ENCODE data around the gene RNF113B. TPM values are rescaled to one million over a fixed set of nuclear protein-coding genes. Genes with fewer than 3 reads are reported as not detected.

The RNF113B gene
- total RNA-seq, 1 donor from 2014 or later = not detected

- TF ChIP-seq, protein P1, sequence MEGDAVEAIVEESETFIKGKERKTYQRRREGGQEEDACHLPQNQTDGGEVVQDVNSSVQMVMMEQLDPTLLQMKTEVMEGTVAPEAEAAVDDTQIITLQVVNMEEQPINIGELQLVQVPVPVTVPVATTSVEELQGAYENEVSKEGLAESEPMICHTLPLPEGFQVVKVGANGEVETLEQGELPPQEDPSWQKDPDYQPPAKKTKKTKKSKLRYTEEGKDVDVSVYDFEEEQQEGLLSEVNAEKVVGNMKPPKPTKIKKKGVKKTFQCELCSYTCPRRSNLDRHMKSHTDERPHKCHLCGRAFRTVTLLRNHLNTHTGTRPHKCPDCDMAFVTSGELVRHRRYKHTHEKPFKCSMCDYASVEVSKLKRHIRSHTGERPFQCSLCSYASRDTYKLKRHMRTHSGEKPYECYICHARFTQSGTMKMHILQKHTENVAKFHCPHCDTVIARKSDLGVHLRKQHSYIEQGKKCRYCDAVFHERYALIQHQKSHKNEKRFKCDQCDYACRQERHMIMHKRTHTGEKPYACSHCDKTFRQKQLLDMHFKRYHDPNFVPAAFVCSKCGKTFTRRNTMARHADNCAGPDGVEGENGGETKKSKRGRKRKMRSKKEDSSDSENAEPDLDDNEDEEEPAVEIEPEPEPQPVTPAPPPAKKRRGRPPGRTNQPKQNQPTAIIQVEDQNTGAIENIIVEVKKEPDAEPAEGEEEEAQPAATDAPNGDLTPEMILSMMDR (IDR thresholded peaks at IDR 0.05) = no peak
- Mint-ChIP-seq H3K9me3 (no peaks in the 10 kb centered on the region), H3K27ac (no peak overlapping the region), H3K4me3 (no peak overlapping the region), H3K4me1 (no peaks in the 10 kb centered on the region), H3K27me3 (peaks cover 4% of the 10 kb centered on the region), H3K36me3 (ENCODE audit: low read depth) (no peaks in the 10 kb centered on the region)
- no peak for ATAC-seq (ENCODE audit: low read depth)
- intact Hi-C loops (cut with micrococcal nuclease) = no loop called here
- no peak for DNase-seq
- CTCF ChIA-PET = no interaction called here
- POLR2A ChIA-PET = no interaction called here
Measured at GRCh38 chr13:98217597-98217996, 40.5 kb upstream of the RNF113B start.

DNA sequence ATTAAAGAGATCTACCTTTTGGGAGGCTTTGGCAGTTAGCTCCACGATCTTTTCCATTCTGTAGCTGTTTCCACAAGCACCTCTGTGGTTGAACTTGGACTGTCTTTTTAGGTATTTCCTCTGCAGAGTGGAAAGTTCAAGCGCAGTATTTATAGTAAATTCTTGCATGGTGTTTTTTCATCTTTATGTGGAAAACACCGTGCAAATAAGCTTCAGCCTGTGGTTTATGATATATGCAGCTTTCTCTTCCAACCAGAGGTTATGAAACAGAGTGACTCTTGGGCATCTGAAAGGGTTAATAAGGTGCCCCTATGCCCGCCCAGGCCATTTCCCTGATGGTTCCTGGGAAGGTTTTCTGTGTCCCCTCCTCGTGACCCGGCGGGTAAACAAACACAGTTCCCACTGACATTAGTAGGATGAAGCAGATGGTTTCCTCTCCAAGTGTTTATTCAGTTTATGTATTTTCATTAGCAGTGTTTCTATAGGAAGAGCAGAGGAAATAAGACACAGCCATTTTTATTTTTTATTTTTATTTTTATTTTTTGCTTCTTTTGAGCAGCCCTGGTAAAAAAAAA lies 39.7 kb upstream of the RNF113B start:
- Mint-ChIP-seq H3K27ac (no peak overlapping the region), H3K27me3 (peaks cover 4% of the 10 kb centered on the region), H3K9me3 (no peaks in the 10 kb centered on the region), H3K36me3 (ENCODE audit: low read depth) (no peaks in the 10 kb centered on the region), H3K4me3 (no peak overlapping the region), H3K4me1 (no peaks in the 10 kb centered on the region)
- intact Hi-C loops (cut with micrococcal nuclease) = no loop called here
- no peak for ATAC-seq (ENCODE audit: low read depth)
- ChIA-PET CTCF (no interaction called here), POLR2A (no interaction called here)
- no peak for DNase-seq
- TF ChIP-seq, protein P1 (IDR thresholded peaks at IDR 0.05) = no peak

- DNase-seq (no peak), ATAC-seq (ENCODE audit: low read depth) (no peak)
- H3K4me1 Mint-ChIP-seq = no peaks in the 10 kb centered on the region
- H3K27ac Mint-ChIP-seq = no peak overlapping the region
- TF ChIP-seq, protein P1 (IDR thresholded peaks at IDR 0.05) = no peak
- intact Hi-C loops (cut with micrococcal nuclease) = no loop called here
- no peaks in the 10 kb centered on the region for H3K9me3 Mint-ChIP-seq
- POLR2A ChIA-PET = no interaction called here
- CTCF ChIA-PET = no interaction called here
- no peak overlapping the region for H3K4me3 Mint-ChIP-seq
- H3K27me3 Mint-ChIP-seq = peaks cover 4% of the 10 kb centered on the region
- no peaks in the 10 kb centered on the region for H3K36me3 Mint-ChIP-seq (ENCODE audit: low read depth)
Measured at GRCh38 chr13:98216135-98216565, 39.1 kb upstream of the RNF113B start.

DNA sequence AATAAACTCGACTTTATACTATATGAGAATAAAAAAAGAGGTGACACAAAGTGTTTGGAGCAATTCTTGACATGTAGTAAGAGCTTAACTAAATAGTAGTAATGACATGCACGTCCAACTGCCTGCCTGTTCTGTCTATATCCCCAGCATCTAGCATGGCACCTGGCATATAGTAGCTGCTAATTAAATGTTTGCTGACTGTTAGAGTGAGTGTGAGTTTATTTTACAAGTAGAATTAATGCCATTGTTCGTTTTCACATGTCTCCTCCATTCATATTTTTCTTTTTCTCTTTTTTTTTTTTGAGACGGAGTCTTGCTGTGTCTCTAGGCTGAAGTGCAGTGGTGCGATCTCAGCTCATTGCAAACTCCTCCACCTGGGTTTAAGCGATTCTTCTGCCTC lies 38.4 kb upstream of the RNF113B start:
- peaks cover 4% of the 10 kb centered on the region for H3K27me3 Mint-ChIP-seq
- no peaks in the 10 kb centered on the region for H3K36me3 Mint-ChIP-seq (ENCODE audit: low read depth)
- intact Hi-C loops (cut with micrococcal nuclease) = no loop called here
- ChIA-PET POLR2A (no interaction called here), CTCF (no interaction called here)
- TF ChIP-seq, protein P1 (IDR thresholded peaks at IDR 0.05) = no peak
- H3K4me1 Mint-ChIP-seq = no peaks in the 10 kb centered on the region
- ATAC-seq (ENCODE audit: low read depth) (no peak), DNase-seq (no peak)
- H3K27ac Mint-ChIP-seq = no peak overlapping the region
- H3K4me3 Mint-ChIP-seq = no peak overlapping the region
- peaks cover 2% of the 10 kb centered on the region for H3K9me3 Mint-ChIP-seq

GRCh38 chr13:98214707-98215106 lies 37.6 kb upstream of the RNF113B start:
- intact Hi-C loops (cut with micrococcal nuclease) = no loop called here
- H3K4me1 Mint-ChIP-seq = no peaks in the 10 kb centered on the region
- peaks cover 2% of the 10 kb centered on the region for H3K9me3 Mint-ChIP-seq
- peaks cover 4% of the 10 kb centered on the region for H3K27me3 Mint-ChIP-seq
- H3K36me3 Mint-ChIP-seq (ENCODE audit: low read depth) = no peaks in the 10 kb centered on the region
- POLR2A ChIA-PET = no interaction called here
- CTCF ChIA-PET = no interaction called here
- H3K4me3 Mint-ChIP-seq = no peak overlapping the region
- ATAC-seq (ENCODE audit: low read depth) = no peak
- TF ChIP-seq, protein P1 (IDR thresholded peaks at IDR 0.05) = no peak
- no peak for DNase-seq
- H3K27ac Mint-ChIP-seq = no peak overlapping the region

Measured in activated B cell treated with CpG ODN at 0.5 μM for 24 hours (primary cell).